Chondrocyte (in vitro differentiated cells): Measurements from ENCODE around the gene DCHS2. TPM values are rescaled to one million over a fixed set of nuclear protein-coding genes. Genes with fewer than 3 reads are reported as not detected.
A peak's percentile ranks its signal among the peaks of the same experiment; 100 is the strongest.

Experiments
- DNase-seq: peaks from one replicate; pipeline ENCODE4 v3.0.0; 2021; ENCODE audit warnings: mixed read lengths, low spot score
- H3K27ac Mint-ChIP-seq: one replicate; pipeline ENCODE4 v1.8.0; 2021; ENCODE audit warnings: mild to moderate bottlenecking, moderate library complexity, mixed read lengths; ENCODE audit not compliant: unreplicated experiment
- H3K27me3 Mint-ChIP-seq: 2 replicates; pipeline ENCODE4 v1.8.0; 2021; ENCODE audit warnings: low read depth, mixed read lengths
- H3K36me3 Mint-ChIP-seq: 2 replicates; pipeline ENCODE4 v1.8.0; 2021; ENCODE audit warnings: low read depth, mixed read lengths
- H3K4me1 Mint-ChIP-seq: 2 replicates; pipeline ENCODE4 v1.8.0; 2021; ENCODE audit warnings: low read depth, mild to moderate bottlenecking, mixed read lengths
- H3K4me3 Mint-ChIP-seq: one replicate; pipeline ENCODE4 v1.8.0; 2021; ENCODE audit warnings: mild to moderate bottlenecking, moderate library complexity, mixed read lengths; ENCODE audit not compliant: unreplicated experiment
- H3K9me3 Mint-ChIP-seq: 2 replicates; pipeline ENCODE4 v1.8.0; 2021; ENCODE audit warnings: low read depth, mixed read lengths
- long read RNA-seq: library from polyadenylated mRNA; stranded (forward); transcript quantifications from one replicate; pipeline ENCODE4 v2.0.0, GENCODE V29; 2021
- total RNA-seq: library from RNA; stranded (reverse); gene quantifications from 3 replicates; pipeline ENCODE4 v1.2.1, GENCODE V29; 2021
- TF ChIP-seq, protein P1 (sequence below): fragments of 200-600 bp; sonication (generic); IDR thresholded peaks from 2 replicates; pipeline ENCODE4 v1.5.0; 2021; ENCODE audit warnings: antibody characterized with exemption, mild to moderate bottlenecking, moderate library complexity

The DCHS2 gene, protein sequence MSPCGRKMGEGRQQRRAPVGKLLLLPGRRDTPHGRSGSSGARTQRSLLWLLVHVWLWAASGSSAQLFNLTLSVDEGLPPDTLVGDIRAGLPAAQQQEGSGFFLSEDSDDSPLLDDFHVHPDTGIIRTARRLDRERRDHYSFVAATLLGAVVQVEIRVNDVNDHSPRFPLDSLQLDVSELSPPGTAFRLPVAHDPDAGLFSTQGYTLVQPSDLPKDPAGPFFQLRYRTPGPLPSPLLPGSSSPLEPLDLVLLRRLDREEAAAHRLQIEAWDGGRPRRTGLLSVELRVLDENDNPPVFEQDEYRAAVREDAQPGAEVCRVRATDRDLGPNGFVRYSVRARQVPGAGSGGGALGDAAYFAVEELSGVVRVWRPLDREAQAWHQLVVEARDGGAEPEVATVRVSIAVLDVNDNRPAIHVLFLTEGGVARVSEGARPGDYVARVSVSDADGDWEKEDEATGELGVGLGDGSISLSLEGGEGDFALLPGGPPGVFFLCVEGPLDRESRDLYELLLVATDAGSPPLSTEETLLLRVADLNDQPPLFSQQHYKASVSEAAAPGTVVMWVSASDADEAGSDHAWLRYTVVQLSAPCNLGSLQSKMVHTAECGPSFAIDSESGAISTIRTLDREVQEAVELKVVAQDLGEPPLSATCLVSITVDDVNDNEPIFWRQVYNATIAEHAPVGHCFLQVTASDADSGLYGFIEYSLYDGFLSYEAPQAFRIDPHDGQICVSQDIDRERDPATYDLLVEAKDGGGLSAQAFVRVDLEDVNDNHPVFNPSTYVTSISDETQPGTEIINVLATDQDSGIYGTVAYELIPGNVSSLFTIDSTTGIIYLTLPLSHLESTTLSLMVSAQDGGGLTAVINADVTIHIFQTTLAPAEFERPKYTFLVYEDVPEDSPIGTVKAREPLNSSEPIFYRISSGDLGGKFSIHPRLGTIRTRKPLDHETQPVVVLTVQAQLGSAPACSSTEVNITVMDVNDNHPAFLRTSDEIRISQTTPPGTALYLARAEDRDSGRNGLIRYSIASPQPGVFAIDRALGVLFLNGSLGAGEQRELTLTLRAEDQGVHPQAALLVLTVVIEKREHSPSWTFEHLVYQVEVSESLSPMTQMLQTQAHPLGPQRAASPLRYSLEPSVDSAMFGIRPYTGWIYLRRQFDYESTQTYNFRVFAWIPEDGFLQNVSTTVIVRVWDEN (N-terminal part only)
- 0.39 TPM in 1 of 3 replicates, not detected in the others for total RNA-seq
- long read RNA-seq, partial matches to known transcripts: 0 of 2 reads
- long read RNA-seq, other reads (novel, unspliced or antisense): 2 of 2 reads

DNA sequence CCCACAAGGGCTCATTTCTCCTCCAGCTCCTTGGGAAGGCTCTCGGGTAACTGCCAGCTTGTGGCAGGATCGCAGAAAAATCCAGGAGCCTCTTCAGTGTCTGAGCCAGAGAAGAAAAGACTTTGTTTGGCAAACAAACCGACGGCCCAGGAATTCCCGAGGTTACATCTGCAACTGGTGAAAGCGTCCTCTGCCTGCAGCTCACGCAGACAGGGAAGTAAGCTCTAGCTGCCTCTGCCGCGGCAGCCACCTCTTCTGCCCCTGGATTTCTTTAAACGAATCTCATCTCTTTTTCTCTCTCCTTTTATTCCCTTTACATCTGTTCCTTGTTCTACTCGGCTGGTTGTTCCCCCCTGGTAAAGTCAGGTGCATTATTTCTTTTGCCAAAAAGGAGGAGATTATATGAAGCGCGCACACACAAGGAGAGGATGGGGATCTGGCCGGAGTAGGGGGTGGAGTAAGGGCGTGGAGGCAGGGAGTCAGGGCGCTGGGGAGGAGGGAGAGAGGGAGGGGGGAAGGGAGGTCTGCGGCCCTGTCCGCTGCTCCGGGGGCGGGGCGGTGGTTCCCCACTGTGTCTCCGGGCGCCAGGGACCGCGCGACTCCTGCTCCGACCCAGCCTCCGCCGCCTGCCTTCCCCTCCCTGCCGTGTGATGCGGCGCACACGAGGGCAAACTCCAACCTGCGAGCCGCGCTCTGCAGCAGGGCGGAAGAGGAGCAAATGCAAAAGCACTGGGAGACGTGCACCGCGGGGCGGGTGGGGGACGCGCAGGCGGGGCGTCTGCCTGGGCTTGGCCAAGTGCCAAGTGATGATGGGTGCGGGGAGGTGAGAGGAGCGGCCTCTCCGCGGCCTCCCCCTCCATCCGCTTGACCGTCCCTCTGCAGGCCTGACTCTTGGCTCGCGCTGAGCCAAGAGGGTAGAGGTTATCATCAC, at the start of gene DCHS2:
Gene DCHS2, minus strand, starts transcription at position 459 of the 931 bp plus-strand sequence. Its CDS starts 444 bp downstream, at position 15.
- Mint-ChIP-seq H3K4me1 (peaks cover 18% of the 10 kb centered on the region), H3K4me3 (peak within 1 kb of the TSS; percentile 69), H3K27me3 (peaks cover 65% of the 10 kb centered on the region), H3K27ac (no peak within 1 kb of the TSS), H3K9me3 (no peaks in the 10 kb centered on the region), H3K36me3 (peaks cover 2% of the 10 kb centered on the region)
- no peak for DNase-seq
- TF ChIP-seq, protein P1, sequence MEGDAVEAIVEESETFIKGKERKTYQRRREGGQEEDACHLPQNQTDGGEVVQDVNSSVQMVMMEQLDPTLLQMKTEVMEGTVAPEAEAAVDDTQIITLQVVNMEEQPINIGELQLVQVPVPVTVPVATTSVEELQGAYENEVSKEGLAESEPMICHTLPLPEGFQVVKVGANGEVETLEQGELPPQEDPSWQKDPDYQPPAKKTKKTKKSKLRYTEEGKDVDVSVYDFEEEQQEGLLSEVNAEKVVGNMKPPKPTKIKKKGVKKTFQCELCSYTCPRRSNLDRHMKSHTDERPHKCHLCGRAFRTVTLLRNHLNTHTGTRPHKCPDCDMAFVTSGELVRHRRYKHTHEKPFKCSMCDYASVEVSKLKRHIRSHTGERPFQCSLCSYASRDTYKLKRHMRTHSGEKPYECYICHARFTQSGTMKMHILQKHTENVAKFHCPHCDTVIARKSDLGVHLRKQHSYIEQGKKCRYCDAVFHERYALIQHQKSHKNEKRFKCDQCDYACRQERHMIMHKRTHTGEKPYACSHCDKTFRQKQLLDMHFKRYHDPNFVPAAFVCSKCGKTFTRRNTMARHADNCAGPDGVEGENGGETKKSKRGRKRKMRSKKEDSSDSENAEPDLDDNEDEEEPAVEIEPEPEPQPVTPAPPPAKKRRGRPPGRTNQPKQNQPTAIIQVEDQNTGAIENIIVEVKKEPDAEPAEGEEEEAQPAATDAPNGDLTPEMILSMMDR: no peak

DNA sequence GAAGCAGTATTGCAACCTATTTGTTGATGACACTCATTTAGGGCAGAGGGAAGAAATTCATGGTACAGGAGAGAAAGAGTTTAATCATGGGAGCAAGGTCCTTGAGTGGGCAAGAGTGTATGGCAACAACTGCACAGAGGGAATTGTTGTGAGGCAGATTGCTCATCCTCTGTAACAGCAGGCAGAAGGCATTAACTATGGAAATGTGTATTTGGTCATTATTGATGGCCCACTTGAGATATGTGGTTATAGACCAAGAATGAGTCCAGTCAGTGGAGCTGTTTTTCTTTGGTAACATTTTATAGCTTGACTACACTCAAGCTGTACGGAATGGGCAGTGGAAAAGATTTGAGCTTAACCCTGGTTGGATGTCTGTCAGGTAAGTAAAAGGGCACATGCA, 42.7 kb upstream of the DCHS2 start:
- H3K4me3 Mint-ChIP-seq: no peak overlapping the region
- H3K4me1 Mint-ChIP-seq: no peaks in the 10 kb centered on the region
- peaks cover 2% of the 10 kb centered on the region for H3K27me3 Mint-ChIP-seq
- H3K36me3 Mint-ChIP-seq: peaks cover 16% of the 10 kb centered on the region
- TF ChIP-seq, protein P1: no peak
- no peak for DNase-seq
- no peaks in the 10 kb centered on the region for H3K9me3 Mint-ChIP-seq
- H3K27ac Mint-ChIP-seq: no peak overlapping the region

DNA sequence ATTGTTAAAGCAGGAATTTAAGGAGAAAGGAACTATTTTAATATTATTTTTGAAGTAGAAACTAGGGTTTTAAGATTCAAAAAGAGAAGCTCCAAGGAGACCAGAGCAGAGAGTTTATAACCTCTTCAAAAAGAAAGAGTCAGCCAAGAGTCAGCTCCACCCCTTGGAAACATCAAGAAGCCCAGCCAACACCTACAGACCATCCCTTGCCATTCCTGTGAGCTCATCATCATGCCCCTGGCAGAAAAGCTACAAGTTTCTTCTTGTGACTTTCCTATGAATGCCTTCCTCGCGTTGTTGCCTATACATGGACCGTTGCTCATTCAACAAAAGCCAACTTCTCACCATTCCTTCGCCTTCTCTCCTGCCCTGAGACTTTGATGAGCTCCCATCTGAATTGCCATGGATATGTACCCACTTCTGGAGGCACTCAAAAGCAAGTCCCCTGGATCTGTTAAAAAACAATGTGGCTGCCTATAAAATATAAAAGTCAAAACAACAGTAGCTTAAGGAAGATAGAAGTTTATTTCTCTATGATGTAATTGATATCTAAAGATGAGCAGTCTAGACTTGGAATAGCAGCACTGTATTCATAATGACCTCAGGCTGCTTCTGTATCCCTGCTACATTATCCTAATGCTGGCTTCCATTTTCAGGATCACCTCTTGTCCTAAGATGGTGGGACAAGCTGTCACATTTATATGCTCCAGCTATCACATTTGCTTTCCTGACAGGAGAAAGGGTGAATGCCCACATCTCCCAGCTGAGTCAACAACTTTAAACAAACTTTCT, 38.3 kb upstream of the DCHS2 start:
- no peaks in the 10 kb centered on the region for H3K36me3 Mint-ChIP-seq
- no peaks in the 10 kb centered on the region for H3K9me3 Mint-ChIP-seq
- H3K4me3 Mint-ChIP-seq: no peak overlapping the region
- no peak for DNase-seq
- no peaks in the 10 kb centered on the region for H3K4me1 Mint-ChIP-seq
- TF ChIP-seq, protein P1: no peak
- H3K27me3 Mint-ChIP-seq: peaks cover 32% of the 10 kb centered on the region
- no peak overlapping the region for H3K27ac Mint-ChIP-seq

DNA sequence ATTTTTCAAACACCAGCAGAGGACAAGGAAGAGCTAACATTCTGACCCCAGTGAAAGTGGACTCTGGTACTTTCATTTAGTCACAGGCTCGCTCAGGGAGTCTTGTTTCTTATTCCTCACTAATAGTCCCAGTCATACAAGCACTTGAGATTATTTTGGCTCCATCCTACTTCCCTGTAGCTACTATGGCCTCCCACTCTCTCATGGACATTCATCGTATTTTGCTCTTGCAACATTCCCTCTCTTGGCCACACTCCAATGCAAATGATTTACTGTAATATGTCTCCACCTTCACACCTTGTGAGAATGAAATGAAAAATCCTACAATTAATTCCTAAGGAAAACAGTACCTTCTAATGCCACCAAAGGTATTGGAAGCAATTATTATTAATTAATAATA, 37.3 kb upstream of the DCHS2 start:
- H3K27me3 Mint-ChIP-seq: peaks cover 41% of the 10 kb centered on the region
- no peaks in the 10 kb centered on the region for H3K4me1 Mint-ChIP-seq
- no peaks in the 10 kb centered on the region for H3K9me3 Mint-ChIP-seq
- H3K27ac Mint-ChIP-seq: no peak overlapping the region
- TF ChIP-seq, protein P1: no peak
- H3K36me3 Mint-ChIP-seq: no peaks in the 10 kb centered on the region
- H3K4me3 Mint-ChIP-seq: no peak overlapping the region
- no peak for DNase-seq
